ENCODE measurements around the gene ATPAF2.

The ATPAF2 gene

GRCh38 chr17:18028952-18029540 lies 9.9 kb downstream of the ATPAF2 start:
- no peak overlapping the region; the same call in 1 of the 2 replicates for H3K27ac ChIP-seq

DNA sequence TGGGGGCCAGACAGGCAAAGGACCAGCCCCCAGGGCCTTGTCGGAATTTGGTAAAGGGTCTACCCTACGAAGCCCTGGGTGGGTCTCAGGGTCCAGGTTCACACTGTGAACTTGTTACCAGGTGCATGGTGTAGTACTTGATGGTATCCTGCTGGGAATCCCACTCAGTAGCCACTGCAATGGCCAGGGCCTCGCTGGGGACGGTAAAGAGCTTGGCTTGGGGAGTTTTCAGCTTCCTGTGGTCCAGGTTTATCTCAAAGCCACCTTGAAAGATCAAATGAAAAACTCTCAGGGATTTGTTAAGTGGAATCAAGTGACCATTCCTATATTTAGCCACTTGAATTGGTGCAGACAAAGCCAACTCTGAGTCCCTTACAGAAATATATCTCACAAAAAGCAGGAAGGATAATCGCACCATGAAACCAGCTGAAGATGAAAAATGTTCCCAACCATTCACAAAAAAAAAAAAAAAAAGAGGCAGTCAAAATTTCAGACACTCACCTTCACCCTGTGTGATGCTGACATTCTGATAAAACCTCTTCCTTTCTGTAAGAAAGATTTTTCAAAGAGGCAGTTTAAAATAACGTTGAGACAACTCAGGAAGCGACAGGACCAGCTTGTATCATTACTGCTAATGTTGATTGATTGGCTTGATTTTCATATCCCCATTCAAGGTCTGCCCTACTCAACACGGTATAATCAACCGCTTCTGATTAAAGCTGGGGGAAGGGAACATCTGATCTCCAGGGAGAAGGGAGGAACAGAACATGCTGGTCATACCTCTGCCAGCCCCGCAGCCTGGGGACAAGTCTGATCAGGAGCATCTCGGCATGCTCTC lies 10.6 kb downstream of the ATPAF2 start:
- Histone ChIP-seq H3K27ac (no peak overlapping the region; the same call in 1 of the 2 replicates), H3K27me3 (ENCODE audit: insufficient read depth, low read depth, severe bottlenecking) (no peaks in the 10 kb centered on the region), H3K4me3 (ENCODE audit: low read depth, low read length) (no peak overlapping the region), H3K9me3 (ENCODE audit: severe bottlenecking) (no peaks in the 10 kb centered on the region), H3K36me3 (peaks cover 10% of the 10 kb centered on the region; the same call in 1 of the 2 replicates)
- TF ChIP-seq, protein P1, sequence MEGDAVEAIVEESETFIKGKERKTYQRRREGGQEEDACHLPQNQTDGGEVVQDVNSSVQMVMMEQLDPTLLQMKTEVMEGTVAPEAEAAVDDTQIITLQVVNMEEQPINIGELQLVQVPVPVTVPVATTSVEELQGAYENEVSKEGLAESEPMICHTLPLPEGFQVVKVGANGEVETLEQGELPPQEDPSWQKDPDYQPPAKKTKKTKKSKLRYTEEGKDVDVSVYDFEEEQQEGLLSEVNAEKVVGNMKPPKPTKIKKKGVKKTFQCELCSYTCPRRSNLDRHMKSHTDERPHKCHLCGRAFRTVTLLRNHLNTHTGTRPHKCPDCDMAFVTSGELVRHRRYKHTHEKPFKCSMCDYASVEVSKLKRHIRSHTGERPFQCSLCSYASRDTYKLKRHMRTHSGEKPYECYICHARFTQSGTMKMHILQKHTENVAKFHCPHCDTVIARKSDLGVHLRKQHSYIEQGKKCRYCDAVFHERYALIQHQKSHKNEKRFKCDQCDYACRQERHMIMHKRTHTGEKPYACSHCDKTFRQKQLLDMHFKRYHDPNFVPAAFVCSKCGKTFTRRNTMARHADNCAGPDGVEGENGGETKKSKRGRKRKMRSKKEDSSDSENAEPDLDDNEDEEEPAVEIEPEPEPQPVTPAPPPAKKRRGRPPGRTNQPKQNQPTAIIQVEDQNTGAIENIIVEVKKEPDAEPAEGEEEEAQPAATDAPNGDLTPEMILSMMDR (IDR thresholded peaks at IDR 0.05; ENCODE audit: low read depth, low read length), result no peak
- no peak for DNase-seq

More at GRCh38 chr17:18028952-18029540, 9.9 kb downstream of the ATPAF2 start:
- H3K27me3 ChIP-seq (ENCODE audit: insufficient read depth, low read depth, severe bottlenecking), result no peaks in the 10 kb centered on the region
- peaks cover 10% of the 10 kb centered on the region; the same call in 1 of the 2 replicates for H3K36me3 ChIP-seq
- TF ChIP-seq, protein P1 (IDR thresholded peaks at IDR 0.05; ENCODE audit: low read depth, low read length), result no peak
- no peak overlapping the region for H3K4me3 ChIP-seq (ENCODE audit: low read depth, low read length)
- H3K9me3 ChIP-seq (ENCODE audit: severe bottlenecking), result no peaks in the 10 kb centered on the region
- DNase-seq, result no peak

- no peaks in the 10 kb centered on the region for H3K9me3 ChIP-seq (ENCODE audit: severe bottlenecking)
- no peaks in the 10 kb centered on the region for H3K27me3 ChIP-seq (ENCODE audit: insufficient read depth, low read depth, severe bottlenecking)
- H3K36me3 ChIP-seq, result peaks cover 10% of the 10 kb centered on the region; the same call in 1 of the 2 replicates
- TF ChIP-seq, protein P1 (IDR thresholded peaks at IDR 0.05; ENCODE audit: low read depth, low read length), result no peak
- DNase-seq, result no peak
- no peak overlapping the region for H3K27ac ChIP-seq
- no peak overlapping the region for H3K4me3 ChIP-seq (ENCODE audit: low read depth, low read length)
These were observed 11.7 kb downstream of the ATPAF2 start for GRCh38 chr17:18027280-18027679.

GRCh38 chr17:18025945-18026776 lies 12.8 kb downstream of the ATPAF2 start:
- no peaks in the 10 kb centered on the region for H3K9me3 ChIP-seq (ENCODE audit: severe bottlenecking)
- DNase-seq, result no peak
- H3K36me3 ChIP-seq, result peaks cover 10% of the 10 kb centered on the region
- H3K27me3 ChIP-seq (ENCODE audit: insufficient read depth, low read depth, severe bottlenecking), result no peaks in the 10 kb centered on the region
- H3K27ac ChIP-seq, result no peak overlapping the region
- H3K4me3 ChIP-seq (ENCODE audit: low read depth, low read length), result no peak overlapping the region
- TF ChIP-seq, protein P1 (IDR thresholded peaks at IDR 0.05; ENCODE audit: low read depth, low read length), result no peak

GRCh38 chr17:18025241-18025944 lies 13.6 kb downstream of the ATPAF2 start:
- no peak overlapping the region for H3K4me3 ChIP-seq (ENCODE audit: low read depth, low read length)
- peaks cover 10% of the 10 kb centered on the region for H3K36me3 ChIP-seq
- no peaks in the 10 kb centered on the region for H3K9me3 ChIP-seq (ENCODE audit: severe bottlenecking)
- H3K27me3 ChIP-seq (ENCODE audit: insufficient read depth, low read depth, severe bottlenecking), result no peaks in the 10 kb centered on the region
- TF ChIP-seq, protein P1 (IDR thresholded peaks at IDR 0.05; ENCODE audit: low read depth, low read length), result no peak
- H3K27ac ChIP-seq, result no peak overlapping the region
- no peak for DNase-seq
